Esophagus muscularis mucosa (tissue), 3 donors: ENCODE measurements around the gene ADD2.

Experiments used
- CTCF ChIP-seq, 3 experiments: fragments of 200-600 bp in 2 of 3; fragments of 450-650 bp in 1 of 3; sonication (generic) in 2 of 3; IDR thresholded peaks; one replicate each; pipeline ENCODE4 v1.5.1; 2017 to 2019; ENCODE audit warnings: antibody characterized with exemption in 3 of 3, mild to moderate bottlenecking in 2 of 3, moderate library complexity in 1 of 3
- POLR2AphosphoS5 ChIP-seq, 2 donors: sonication (generic); formaldehyde crosslinking; IDR thresholded peaks; one replicate each; pipeline ENCODE4 v1.6.1; 2017; ENCODE audit warnings: antibody characterized with exemption in 2 of 2

- no peak for TF ChIP-seq CTCF (IDR thresholded peaks at IDR 0.05)
- TF ChIP-seq POLR2AphosphoS5 (IDR thresholded peaks at IDR 0.05): no peak
Observed at GRCh38 chr2:70692256-70692655, 75.7 kb downstream of the ADD2 start.
